Activated T-cell treated with anti-CD3 and anti-CD28 coated beads, Interleukin-2, amount 50 U/mL, for 4 hours (primary cell): ENCODE measurements around the gene STARD9. TPM values are rescaled to one million over a fixed set of nuclear protein-coding genes. Genes with fewer than 3 reads are reported as not detected.
"Not testable (repeated sequence)": the region's sequence is repeated elsewhere in the genome, so short reads cannot be mapped to it uniquely, and the experiment has no call there.

ENCODE experiments used
- ATAC-seq, 2 donors: fragments of 200-7000 bp; cut with Tn5 transposase; one replicate each; pipeline ENCODE4 v1.10.0; 2021
- DNase-seq: peaks from one replicate; pipeline ENCODE4 v3.0.0-alpha.2; 2020
- H3K27me3 Mint-ChIP-seq: one replicate; pipeline ENCODE4 v1.8.0; 2021; ENCODE audit warnings: low read depth, mixed read lengths
- H3K36me3 Mint-ChIP-seq: one replicate; pipeline ENCODE4 v1.8.0; 2022; ENCODE audit warnings: mixed read lengths; ENCODE audit not compliant: insufficient read depth
- H3K4me1 Mint-ChIP-seq: one replicate; pipeline ENCODE4 v1.8.0; 2021; ENCODE audit warnings: low read depth, mixed read lengths
- H3K4me3 Mint-ChIP-seq: one replicate; pipeline ENCODE4 v1.8.0; 2021; ENCODE audit warnings: mild to moderate bottlenecking, moderate library complexity, mixed read lengths
- H3K9me3 Mint-ChIP-seq: one replicate; pipeline ENCODE4 v1.8.0; 2021; ENCODE audit warnings: mixed read lengths
- total RNA-seq, 3 donors: library from RNA; stranded (reverse); gene quantifications; one replicate each; pipeline ENCODE4 v1.2.1, GENCODE V29; 2021

The STARD9 gene
- 1 to 10 TPM; 1.9 to 3.6 (median 3.0) TPM for total RNA-seq

- no peaks in the 10 kb centered on the region for H3K36me3 Mint-ChIP-seq
- peaks cover 12% of the 10 kb centered on the region for H3K4me1 Mint-ChIP-seq
- DNase-seq (peak; percentile 91), ATAC-seq (peak; percentile 94 to 95)
- H3K4me3 Mint-ChIP-seq = peak within 1 kb of the TSS; percentile 92
- H3K27me3 Mint-ChIP-seq = peaks cover 7% of the 10 kb centered on the region
- H3K9me3 Mint-ChIP-seq = no peaks in the 10 kb centered on the region
Observed at GRCh38 chr15:42575188-42576039, at the start of gene STARD9. Gene STARD9 (plus strand): TSS chr15:42575606. CDS start chr15:42575716, 110 bp downstream.

GRCh38 chr15:42528970-42529369 lies 46.4 kb upstream of the STARD9 start:
- Mint-ChIP-seq H3K4me3 (no peak overlapping the region), H3K27me3 (no peaks in the 10 kb centered on the region), H3K36me3 (peaks cover 13% of the 10 kb centered on the region), H3K9me3 (no peaks in the 10 kb centered on the region), H3K4me1 (no peaks in the 10 kb centered on the region)
- ATAC-seq (no peak), DNase-seq (no peak)

- no peak for ATAC-seq
- H3K36me3 Mint-ChIP-seq = peaks cover 15% of the 10 kb centered on the region
- H3K4me1 Mint-ChIP-seq = no peaks in the 10 kb centered on the region
- H3K27me3 Mint-ChIP-seq = no peaks in the 10 kb centered on the region
- H3K4me3 Mint-ChIP-seq = no peak overlapping the region
- no peaks in the 10 kb centered on the region for H3K9me3 Mint-ChIP-seq
- no peak for DNase-seq
Observed at GRCh38 chr15:42533246-42533645, 42.2 kb upstream of the STARD9 start.

GRCh38 chr15:42544853-42545629 lies 30.4 kb upstream of the STARD9 start:
- DNase-seq = no peak
- peaks cover 9% of the 10 kb centered on the region for H3K36me3 Mint-ChIP-seq
- H3K9me3 Mint-ChIP-seq = no peaks in the 10 kb centered on the region
- H3K27me3 Mint-ChIP-seq = no peaks in the 10 kb centered on the region
- ATAC-seq = no peak
- H3K4me1 Mint-ChIP-seq = peaks cover 38% of the 10 kb centered on the region
- no peak overlapping the region for H3K4me3 Mint-ChIP-seq

GRCh38 chr15:42547918-42548248 lies 27.5 kb upstream of the STARD9 start:
- Mint-ChIP-seq H3K27me3 (no peaks in the 10 kb centered on the region), H3K4me3 (peak overlapping the region; percentile 95), H3K9me3 (no peaks in the 10 kb centered on the region), H3K36me3 (peaks cover 6% of the 10 kb centered on the region), H3K4me1 (peaks cover 49% of the 10 kb centered on the region)
- DNase-seq (no peak), ATAC-seq (no peak)

GRCh38 chr15:42548249-42549031 lies 27.0 kb upstream of the STARD9 start, which contains the start of the genes HAUS2 and LRRC57:
Gene HAUS2 (plus strand): TSS chr15:42548838. CDS start chr15:42548873, 35 bp downstream.
Gene LRRC57 (minus strand): TSS chr15:42548793. CDS start chr15:42548434, 359 bp downstream.
- peaks cover 50% of the 10 kb centered on the region for H3K4me1 Mint-ChIP-seq
- no peaks in the 10 kb centered on the region for H3K9me3 Mint-ChIP-seq
- ATAC-seq = peak; percentile 94
- peak; percentile 87 for DNase-seq
- H3K27me3 Mint-ChIP-seq = no peaks in the 10 kb centered on the region
- peaks cover 6% of the 10 kb centered on the region for H3K36me3 Mint-ChIP-seq
- H3K4me3 Mint-ChIP-seq = peak within 1 kb of the TSS; percentile 95

GRCh38 chr15:42549032-42549491 lies 26.3 kb upstream of the STARD9 start:
- DNase-seq = no peak
- Mint-ChIP-seq H3K27me3 (no peaks in the 10 kb centered on the region), H3K4me3 (peak overlapping the region; percentile 95), H3K9me3 (no peaks in the 10 kb centered on the region), H3K4me1 (peaks cover 55% of the 10 kb centered on the region), H3K36me3 (peaks cover 6% of the 10 kb centered on the region)
- peak; percentile 25 for ATAC-seq

GRCh38 chr15:42549741-42550392 lies 25.5 kb upstream of the STARD9 start:
- peak overlapping the region; percentile 95 for H3K4me3 Mint-ChIP-seq
- DNase-seq = no peak
- peaks cover 54% of the 10 kb centered on the region for H3K4me1 Mint-ChIP-seq

GRCh38 chr15:42553554-42553953 lies 21.9 kb upstream of the STARD9 start:
- peaks cover 2% of the 10 kb centered on the region for H3K36me3 Mint-ChIP-seq
- ATAC-seq (no peak), DNase-seq (no peak)
- H3K27me3 Mint-ChIP-seq = no peaks in the 10 kb centered on the region
- H3K4me3 Mint-ChIP-seq = no peak overlapping the region
- H3K9me3 Mint-ChIP-seq = no peaks in the 10 kb centered on the region
- peaks cover 27% of the 10 kb centered on the region for H3K4me1 Mint-ChIP-seq

More at GRCh38 chr15:42549741-42550392, 25.5 kb upstream of the STARD9 start:
- Mint-ChIP-seq H3K9me3 (no peaks in the 10 kb centered on the region), H3K36me3 (peaks cover 5% of the 10 kb centered on the region), H3K27me3 (no peaks in the 10 kb centered on the region)
- ATAC-seq = no peak

GRCh38 chr15:42556550-42557207 lies 18.7 kb upstream of the STARD9 start:
- H3K4me3 Mint-ChIP-seq, H3K9me3 Mint-ChIP-seq: not testable (repeated sequence)

GRCh38 chr15:42558739-42559138 lies 16.7 kb upstream of the STARD9 start:
- H3K27me3 Mint-ChIP-seq = no peaks in the 10 kb centered on the region
- no peaks in the 10 kb centered on the region for H3K9me3 Mint-ChIP-seq
- H3K4me3 Mint-ChIP-seq = no peak overlapping the region
- H3K4me1 Mint-ChIP-seq = peaks cover 7% of the 10 kb centered on the region
- peaks cover 12% of the 10 kb centered on the region for H3K36me3 Mint-ChIP-seq
- DNase-seq (no peak), ATAC-seq (no peak)

More at GRCh38 chr15:42556550-42557207, 18.7 kb upstream of the STARD9 start:
- H3K27me3 Mint-ChIP-seq, ATAC-seq, DNase-seq: not testable (repeated sequence)
- H3K4me1 Mint-ChIP-seq = peaks cover 16% of the 10 kb centered on the region
- peaks cover 11% of the 10 kb centered on the region for H3K36me3 Mint-ChIP-seq

- H3K9me3 Mint-ChIP-seq = no peaks in the 10 kb centered on the region
- peaks cover 7% of the 10 kb centered on the region for H3K27me3 Mint-ChIP-seq
- no peaks in the 10 kb centered on the region for H3K36me3 Mint-ChIP-seq
- DNase-seq (no peak), ATAC-seq (peak in 1 of 2 donors; percentile 0)
- H3K4me1 Mint-ChIP-seq = peaks cover 17% of the 10 kb centered on the region
- peak overlapping the region; percentile 92 for H3K4me3 Mint-ChIP-seq
Observed at GRCh38 chr15:42576040-42576594, 711 bp downstream of the STARD9 start.

GRCh38 chr15:42576776-42577175 lies 1.4 kb downstream of the STARD9 start:
- H3K27me3 Mint-ChIP-seq = peaks cover 7% of the 10 kb centered on the region
- ATAC-seq = no peak
- H3K4me3 Mint-ChIP-seq = peak overlapping the region; percentile 92
- no peaks in the 10 kb centered on the region for H3K9me3 Mint-ChIP-seq
- no peaks in the 10 kb centered on the region for H3K36me3 Mint-ChIP-seq
- H3K4me1 Mint-ChIP-seq = peaks cover 24% of the 10 kb centered on the region
- DNase-seq = no peak
